22Rv1 (cell line): ENCODE data around the gene TCF7L2.
A peak's percentile ranks its signal among the peaks of the same experiment; 100 is the strongest.

Experiments used
- H3K27ac ChIP-seq: fragments of 450-650 bp; 2 replicates; pipeline ENCODE4 v1.5.1; 2017
- CTCF ChIP-seq: fragments of 450-650 bp; IDR thresholded peaks from 2 replicates; pipeline ENCODE4 v1.5.1; 2017; ENCODE audit warnings: mild to moderate bottlenecking
- ZFX ChIP-seq: fragments of 450-650 bp; IDR thresholded peaks from 2 replicates; pipeline ENCODE4 v1.6.1; 2017; ENCODE audit warnings: antibody characterized with exemption, borderline replicate concordance

The TCF7L2 gene

GRCh38 chr10:113087165-113088029, 137.3 kb downstream of the TCF7L2 start:
- TF ChIP-seq CTCF (no peak), ZFX (no peak)
- H3K27ac ChIP-seq, result no peak overlapping the region

- no peak overlapping the region for H3K27ac ChIP-seq
- TF ChIP-seq CTCF, result no peak
- no peak for TF ChIP-seq ZFX
Observed at GRCh38 chr10:113088194-113088593, 138.1 kb downstream of the TCF7L2 start.

- no peak overlapping the region for H3K27ac ChIP-seq
- no peak for TF ChIP-seq ZFX
- TF ChIP-seq CTCF, result no peak
Observed at GRCh38 chr10:113089551-113089950, 139.5 kb downstream of the TCF7L2 start.

- no peak overlapping the region for H3K27ac ChIP-seq
- no peak for TF ChIP-seq CTCF
- TF ChIP-seq ZFX, result no peak
Observed at GRCh38 chr10:113091920-113092319, 141.9 kb downstream of the TCF7L2 start.

GRCh38 chr10:113093188-113094113, 143.4 kb downstream of the TCF7L2 start:
- H3K27ac ChIP-seq, result peak overlapping the region; percentile 7; the same call in 1 of the 2 replicates
- TF ChIP-seq ZFX (no peak), CTCF (no peak)

GRCh38 chr10:113094114-113094486, 144.1 kb downstream of the TCF7L2 start:
- TF ChIP-seq CTCF (no peak), ZFX (no peak)
- peak overlapping the region; percentile 7; the same call in 1 of the 2 replicates for H3K27ac ChIP-seq
